Osteoblast (primary cell): ENCODE data around the gene KY. TPM values are rescaled to one million over a fixed set of nuclear protein-coding genes. Genes with fewer than 3 reads are reported as not detected.

Experiments
- DNase-seq: peaks from one replicate; pipeline ENCODE4 v3.0.0; 2011; ENCODE audit warnings: low spot score, mixed read lengths; ENCODE audit not compliant: insufficient read length; ENCODE audit errors: missing footprints
- H2AFZ ChIP-seq: 2 replicates; pipeline ENCODE4 v1.6.0; 2011; ENCODE audit warnings: mild to moderate bottlenecking, low read length
- H3K27ac ChIP-seq: 2 replicates; pipeline ENCODE4 v1.5.1; 2011; ENCODE audit warnings: mild to moderate bottlenecking, low read depth, low read length, moderate library complexity
- H3K27me3 ChIP-seq: 2 replicates; pipeline ENCODE4 v1.6.0; 2012; ENCODE audit warnings: mild to moderate bottlenecking, control low read depth, inconsistent platforms, low read length, moderate library complexity; ENCODE audit not compliant: insufficient read depth
- H3K36me3 ChIP-seq: 2 replicates; pipeline ENCODE4 v1.5.1; 2011; ENCODE audit warnings: mild to moderate bottlenecking, low read length, control low read depth, moderate library complexity; ENCODE audit not compliant: insufficient read depth
- H3K4me1 ChIP-seq: 2 replicates; pipeline ENCODE4 v1.5.1; 2011; ENCODE audit warnings: mild to moderate bottlenecking, low read length, control low read depth, moderate library complexity; ENCODE audit not compliant: insufficient read depth
- H3K4me2 ChIP-seq: 2 replicates; pipeline ENCODE4 v1.6.0; 2011; ENCODE audit warnings: mild to moderate bottlenecking, low read length; ENCODE audit not compliant: insufficient read depth
- H3K4me3 ChIP-seq: fragments of 200-600 bp; sonication (generic); 3 replicates; pipeline ENCODE4 v1.5.1; 2012; ENCODE audit warnings: mild to moderate bottlenecking, low read length, inconsistent platforms; ENCODE audit not compliant: insufficient read depth
- H3K79me2 ChIP-seq: 2 replicates; pipeline ENCODE4 v1.6.0; 2012; ENCODE audit warnings: mild to moderate bottlenecking, low read length, control low read depth, inconsistent platforms; ENCODE audit not compliant: insufficient read depth
- H3K9me3 ChIP-seq: 2 replicates; pipeline ENCODE4 v1.5.1; 2011; ENCODE audit warnings: low read depth, low read length, control low read depth
- H4K20me1 ChIP-seq: 2 replicates; pipeline ENCODE4 v1.6.0; 2012; ENCODE audit warnings: mild to moderate bottlenecking, low read length, control low read depth; ENCODE audit not compliant: insufficient read depth
- total RNA-seq: library from RNA; depleted of rRNA; stranded (reverse); fragments of >200 nt; gene quantifications from 2 replicates; pipeline ENCODE4 v1.2.3, GENCODE V29; 2012
- TF ChIP-seq, protein P1 (sequence below): IDR thresholded peaks from 2 replicates; pipeline ENCODE4 v1.5.1; 2011; ENCODE audit warnings: mild to moderate bottlenecking, low read depth, low read length, moderate library complexity; ENCODE audit errors: extremely low read depth

The KY gene
- total RNA-seq, result 2.1 and 3.6 TPM in 2 replicates

- peak within 1 kb of the TSS; percentile 87 for H3K4me2 ChIP-seq
- peak within 1 kb of the TSS; percentile 87 for H3K27ac ChIP-seq
- H3K79me2 ChIP-seq, result no peaks in the 10 kb centered on the region
- peaks cover 28% of the 10 kb centered on the region for H3K4me1 ChIP-seq
- peaks cover 7% of the 10 kb centered on the region for H3K36me3 ChIP-seq
- peak; percentile 92 for DNase-seq
- no peaks in the 10 kb centered on the region for H3K9me3 ChIP-seq
- H3K27me3 ChIP-seq, result no peaks in the 10 kb centered on the region
- peak within 1 kb of the TSS; percentile 88 for H2AFZ ChIP-seq
- H3K4me3 ChIP-seq, result peak within 1 kb of the TSS; percentile 78
- TF ChIP-seq, protein P1, sequence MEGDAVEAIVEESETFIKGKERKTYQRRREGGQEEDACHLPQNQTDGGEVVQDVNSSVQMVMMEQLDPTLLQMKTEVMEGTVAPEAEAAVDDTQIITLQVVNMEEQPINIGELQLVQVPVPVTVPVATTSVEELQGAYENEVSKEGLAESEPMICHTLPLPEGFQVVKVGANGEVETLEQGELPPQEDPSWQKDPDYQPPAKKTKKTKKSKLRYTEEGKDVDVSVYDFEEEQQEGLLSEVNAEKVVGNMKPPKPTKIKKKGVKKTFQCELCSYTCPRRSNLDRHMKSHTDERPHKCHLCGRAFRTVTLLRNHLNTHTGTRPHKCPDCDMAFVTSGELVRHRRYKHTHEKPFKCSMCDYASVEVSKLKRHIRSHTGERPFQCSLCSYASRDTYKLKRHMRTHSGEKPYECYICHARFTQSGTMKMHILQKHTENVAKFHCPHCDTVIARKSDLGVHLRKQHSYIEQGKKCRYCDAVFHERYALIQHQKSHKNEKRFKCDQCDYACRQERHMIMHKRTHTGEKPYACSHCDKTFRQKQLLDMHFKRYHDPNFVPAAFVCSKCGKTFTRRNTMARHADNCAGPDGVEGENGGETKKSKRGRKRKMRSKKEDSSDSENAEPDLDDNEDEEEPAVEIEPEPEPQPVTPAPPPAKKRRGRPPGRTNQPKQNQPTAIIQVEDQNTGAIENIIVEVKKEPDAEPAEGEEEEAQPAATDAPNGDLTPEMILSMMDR, result peak; percentile 11
- H4K20me1 ChIP-seq, result no peaks in the 10 kb centered on the region
Measured at GRCh38 chr3:134650431-134651346, at the start of gene KY. KY (minus strand) TSS chr3:134651022; CDS start chr3:134650960, 62 bp downstream.

DNA sequence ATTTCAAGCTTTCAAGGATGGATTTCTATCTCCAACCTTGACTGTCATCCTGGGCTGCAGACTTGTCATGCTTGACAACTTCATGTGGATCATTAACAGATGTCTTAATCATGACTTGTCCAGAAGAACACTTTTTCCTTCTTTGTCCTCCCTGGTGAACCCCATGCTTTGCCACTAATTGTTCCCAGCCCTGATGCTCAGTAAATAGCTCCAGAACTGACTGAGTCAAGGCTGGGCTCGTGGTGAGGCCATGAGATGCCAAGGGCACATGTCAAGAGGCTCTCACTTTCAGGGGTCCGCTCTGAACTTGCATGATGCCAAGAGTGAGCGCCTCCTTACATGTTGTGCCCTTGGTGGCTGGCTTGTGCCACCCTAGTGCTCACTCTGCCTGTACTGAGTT is 48.9 kb upstream of the KY start:
- Histone ChIP-seq H3K27me3 (no peaks in the 10 kb centered on the region), H3K4me2 (no peak overlapping the region), H3K4me3 (no peak overlapping the region), H3K27ac (no peak overlapping the region), H3K4me1 (no peaks in the 10 kb centered on the region), H3K36me3 (no peaks in the 10 kb centered on the region), H3K79me2 (no peaks in the 10 kb centered on the region), H3K9me3 (no peaks in the 10 kb centered on the region), H2AFZ (no peak overlapping the region), H4K20me1 (no peaks in the 10 kb centered on the region)
- TF ChIP-seq, protein P1, result no peak
- DNase-seq, result no peak

GRCh38 chr3:134699141-134699711 is 48.4 kb upstream of the KY start:
- H2AFZ ChIP-seq, result no peak overlapping the region
- H3K27me3 ChIP-seq, result no peaks in the 10 kb centered on the region
- H3K4me1 ChIP-seq, result no peaks in the 10 kb centered on the region
- no peak overlapping the region for H3K4me3 ChIP-seq
- no peaks in the 10 kb centered on the region for H3K36me3 ChIP-seq
- no peaks in the 10 kb centered on the region for H3K9me3 ChIP-seq
- H4K20me1 ChIP-seq, result no peaks in the 10 kb centered on the region
- H3K4me2 ChIP-seq, result no peak overlapping the region
- TF ChIP-seq, protein P1, result no peak
- H3K27ac ChIP-seq, result no peak overlapping the region
- DNase-seq, result no peak
- H3K79me2 ChIP-seq, result no peaks in the 10 kb centered on the region
